GM23338 (cell line): ENCODE measurements around the gene KCTD3. TPM values are rescaled to one million over a fixed set of nuclear protein-coding genes. Genes with fewer than 3 reads are reported as not detected.

Source experiments
- ATAC-seq: fragments of 200-7000 bp; cut with Tn5 transposase; 3 replicates; pipeline ENCODE4 v1.9.1; 2020
- DNase-seq: peaks from one replicate; pipeline ENCODE4 v3.0.0-alpha.2; 2015; ENCODE audit warnings: low spot score
- H2AFZ ChIP-seq: fragments of 200-600 bp; sonication (generic); 2 replicates; pipeline ENCODE4 v1.8.0; 2016; ENCODE audit warnings: antibody characterized with exemption, mild to moderate bottlenecking, moderate library complexity
- H3F3A ChIP-seq: fragments of 200-600 bp; sonication (generic); replicated peaks from 2 replicates; pipeline ENCODE4 v1.8.0; 2017; ENCODE audit warnings: antibody characterized with exemption, mixed run types, low read depth
- H3K27ac ChIP-seq: fragments of 200-600 bp; sonication (generic); 2 replicates; pipeline ENCODE4 v1.6.1; 2016; ENCODE audit warnings: low read depth
- H3K27me3 ChIP-seq: fragments of 200-600 bp; sonication (generic); 2 replicates; pipeline ENCODE4 v1.8.0; 2016; ENCODE audit warnings: mild to moderate bottlenecking, mixed run types, moderate library complexity; ENCODE audit not compliant: insufficient read depth
- H3K36me3 ChIP-seq: fragments of 200-600 bp; sonication (generic); 2 replicates; pipeline ENCODE4 v1.8.0; 2016; ENCODE audit warnings: mild to moderate bottlenecking; ENCODE audit not compliant: insufficient read depth
- H3K4me1 ChIP-seq: fragments of 200-600 bp; sonication (generic); 2 replicates; pipeline ENCODE4 v1.8.0; 2016; ENCODE audit warnings: mild to moderate bottlenecking, moderate library complexity; ENCODE audit not compliant: insufficient read depth
- H3K4me2 ChIP-seq: fragments of 200-600 bp; sonication (generic); 2 replicates; pipeline ENCODE4 v1.7.1; 2017; ENCODE audit warnings: mixed run types
- H3K4me3 ChIP-seq: fragments of 200-600 bp; sonication (generic); 2 replicates; pipeline ENCODE4 v1.6.1; 2016; ENCODE audit warnings: mixed run types
- H3K79me2 ChIP-seq: fragments of 200-600 bp; sonication (generic); replicated peaks from 2 replicates; pipeline ENCODE4 v1.8.0; 2017; ENCODE audit warnings: mild to moderate bottlenecking; ENCODE audit not compliant: insufficient read depth
- H3K9me2 ChIP-seq: fragments of 200-600 bp; sonication (generic); 2 replicates; pipeline ENCODE4 v1.8.0; 2017; ENCODE audit not compliant: insufficient read depth
- H4K20me1 ChIP-seq: fragments of 200-600 bp; sonication (generic); replicated peaks from 2 replicates; pipeline ENCODE4 v1.8.0; 2017; ENCODE audit warnings: mild to moderate bottlenecking; ENCODE audit not compliant: insufficient read depth
- H3K27ac Mint-ChIP-seq: 2 replicates; pipeline ENCODE4 v1.8.0; 2020; ENCODE audit warnings: inconsistent platforms, mild to moderate bottlenecking, moderate library complexity, mixed read lengths
- H3K27me3 Mint-ChIP-seq: 3 replicates; pipeline ENCODE4 v1.8.0; 2022; ENCODE audit warnings: low read depth, mild to moderate bottlenecking, moderate library complexity, mixed read lengths, inconsistent platforms; ENCODE audit not compliant: insufficient read depth, poor library complexity
- H3K36me3 Mint-ChIP-seq: 3 replicates; pipeline ENCODE4 v1.8.0; 2021; ENCODE audit warnings: low read depth, mild to moderate bottlenecking, inconsistent platforms, moderate library complexity, mixed read lengths
- H3K4me1 Mint-ChIP-seq: 3 replicates; pipeline ENCODE4 v1.8.0; 2020; ENCODE audit warnings: mild to moderate bottlenecking, inconsistent platforms, mixed read lengths
- H3K4me3 Mint-ChIP-seq: 3 replicates; pipeline ENCODE4 v1.8.0; 2021; ENCODE audit warnings: moderate library complexity, mild to moderate bottlenecking, inconsistent platforms, mixed read lengths
- H3K9me3 Mint-ChIP-seq: 3 replicates; pipeline ENCODE4 v1.8.0; 2020; ENCODE audit warnings: moderate library complexity, mild to moderate bottlenecking, inconsistent platforms, mixed read lengths
- CREB1 ChIP-seq: fragments of 250-450 bp; sonication (Bioruptor Pico); IDR thresholded peaks from 2 replicates; pipeline ENCODE4 v1.5.0; 2020; ENCODE audit warnings: low read depth, mild to moderate bottlenecking, moderate library complexity
- CTCF ChIP-seq, 2 experiments: fragments of 200-600 bp in 1 of 2; sonication (generic) in 1 of 2; conservative IDR thresholded peaks; 2 replicates each; pipeline versions ENCODE4 v1.5.1 to v1.6.1; 2016 to 2017; ENCODE audit warnings: antibody characterized with exemption in 2 of 2, low read depth in 2 of 2, mild to moderate bottlenecking in 2 of 2, moderate library complexity in 1 of 2
- EZH2phosphoT487 ChIP-seq: fragments of 200-600 bp; sonication (generic); IDR thresholded peaks from one replicate; pipeline ENCODE4 v1.8.1; 2018; ENCODE audit warnings: antibody characterized with exemption; ENCODE audit not compliant: unreplicated experiment
- JUNB ChIP-seq: IDR thresholded peaks from one replicate; pipeline ENCODE4 v1.6.1; 2016; ENCODE audit warnings: antibody characterized with exemption; ENCODE audit not compliant: unreplicated experiment
- NANOG ChIP-seq: IDR thresholded peaks from 2 replicates; pipeline ENCODE4 v1.6.1; 2016; ENCODE audit warnings: antibody characterized with exemption, borderline replicate concordance
- POLR2AphosphoS5 ChIP-seq: IDR thresholded peaks from 2 replicates; pipeline ENCODE4 v1.6.1; 2016; ENCODE audit warnings: antibody characterized with exemption, low read depth
- ZNF114 ChIP-seq: fragments of 250-450 bp; sonication (Bioruptor Pico); IDR thresholded peaks from 2 replicates; pipeline ENCODE4 v1.5.0; 2020; ENCODE audit warnings: mild to moderate bottlenecking, moderate library complexity
- ZNF331 ChIP-seq: fragments of 250-450 bp; sonication (Bioruptor Pico); IDR thresholded peaks from 2 replicates; pipeline ENCODE4 v1.5.0; 2020; ENCODE audit warnings: low read depth, mild to moderate bottlenecking, moderate library complexity
- polyA plus RNA-seq: library from polyadenylated mRNA; unstranded; fragments of >200 nt; fragmentation: Nextera tagmentation; extraction: Ambion mirVana; gene quantifications from 2 replicates; pipeline ENCODE4 v1.2.1, GENCODE V29; 2016
- total RNA-seq: library from RNA; depleted of rRNA; stranded (reverse); fragments of >200 nt; shearing (Covaris generic); gene quantifications from 2 replicates; pipeline ENCODE4 v1.2.3, GENCODE V29; 2014
- TF ChIP-seq, protein P1 (sequence below): fragments of 250-450 bp; sonication (Bioruptor Pico); IDR thresholded peaks from 2 replicates; pipeline ENCODE4 v1.5.0; 2020; ENCODE audit warnings: mild to moderate bottlenecking, moderate library complexity
- TF ChIP-seq, protein P2 (sequence below): IDR thresholded peaks from 2 replicates; pipeline ENCODE4 v1.6.1; 2016; ENCODE audit warnings: antibody characterized with exemption
- TF ChIP-seq, protein P3 (sequence below): IDR thresholded peaks from one replicate; pipeline ENCODE4 v1.6.1; 2018; ENCODE audit warnings: antibody characterized with exemption; ENCODE audit not compliant: unreplicated experiment

KCTD3 gene
- total and polyA plus RNA-seq, 2 experiments from 2014 or later = 29.4 to 60.3 TPM

- no peak overlapping the region for H2AFZ ChIP-seq
- H3K9me2 ChIP-seq = no peaks in the 10 kb centered on the region
- no peaks in the 10 kb centered on the region for H3K36me3 ChIP-seq
- no peaks in the 10 kb centered on the region for H3F3A ChIP-seq
- H3K27ac ChIP-seq = no peak overlapping the region
- no peaks in the 10 kb centered on the region for H3K27me3 ChIP-seq
- no peak overlapping the region for H3K4me2 ChIP-seq
- no peak for ATAC-seq
- TF ChIP-seq JUNB (no peak), EZH2phosphoT487 (no peak), NANOG (no peak), CTCF (conservative IDR thresholded peaks at IDR 0.05; ENCODE audit: low read depth in 2 of 2) (no peak), ZNF114 (CRISPR knock-in tag) (no peak), CREB1 (no peak), ZNF331 (CRISPR knock-in tag) (no peak), POLR2AphosphoS5 (no peak)
- TF ChIP-seq, protein P1, sequence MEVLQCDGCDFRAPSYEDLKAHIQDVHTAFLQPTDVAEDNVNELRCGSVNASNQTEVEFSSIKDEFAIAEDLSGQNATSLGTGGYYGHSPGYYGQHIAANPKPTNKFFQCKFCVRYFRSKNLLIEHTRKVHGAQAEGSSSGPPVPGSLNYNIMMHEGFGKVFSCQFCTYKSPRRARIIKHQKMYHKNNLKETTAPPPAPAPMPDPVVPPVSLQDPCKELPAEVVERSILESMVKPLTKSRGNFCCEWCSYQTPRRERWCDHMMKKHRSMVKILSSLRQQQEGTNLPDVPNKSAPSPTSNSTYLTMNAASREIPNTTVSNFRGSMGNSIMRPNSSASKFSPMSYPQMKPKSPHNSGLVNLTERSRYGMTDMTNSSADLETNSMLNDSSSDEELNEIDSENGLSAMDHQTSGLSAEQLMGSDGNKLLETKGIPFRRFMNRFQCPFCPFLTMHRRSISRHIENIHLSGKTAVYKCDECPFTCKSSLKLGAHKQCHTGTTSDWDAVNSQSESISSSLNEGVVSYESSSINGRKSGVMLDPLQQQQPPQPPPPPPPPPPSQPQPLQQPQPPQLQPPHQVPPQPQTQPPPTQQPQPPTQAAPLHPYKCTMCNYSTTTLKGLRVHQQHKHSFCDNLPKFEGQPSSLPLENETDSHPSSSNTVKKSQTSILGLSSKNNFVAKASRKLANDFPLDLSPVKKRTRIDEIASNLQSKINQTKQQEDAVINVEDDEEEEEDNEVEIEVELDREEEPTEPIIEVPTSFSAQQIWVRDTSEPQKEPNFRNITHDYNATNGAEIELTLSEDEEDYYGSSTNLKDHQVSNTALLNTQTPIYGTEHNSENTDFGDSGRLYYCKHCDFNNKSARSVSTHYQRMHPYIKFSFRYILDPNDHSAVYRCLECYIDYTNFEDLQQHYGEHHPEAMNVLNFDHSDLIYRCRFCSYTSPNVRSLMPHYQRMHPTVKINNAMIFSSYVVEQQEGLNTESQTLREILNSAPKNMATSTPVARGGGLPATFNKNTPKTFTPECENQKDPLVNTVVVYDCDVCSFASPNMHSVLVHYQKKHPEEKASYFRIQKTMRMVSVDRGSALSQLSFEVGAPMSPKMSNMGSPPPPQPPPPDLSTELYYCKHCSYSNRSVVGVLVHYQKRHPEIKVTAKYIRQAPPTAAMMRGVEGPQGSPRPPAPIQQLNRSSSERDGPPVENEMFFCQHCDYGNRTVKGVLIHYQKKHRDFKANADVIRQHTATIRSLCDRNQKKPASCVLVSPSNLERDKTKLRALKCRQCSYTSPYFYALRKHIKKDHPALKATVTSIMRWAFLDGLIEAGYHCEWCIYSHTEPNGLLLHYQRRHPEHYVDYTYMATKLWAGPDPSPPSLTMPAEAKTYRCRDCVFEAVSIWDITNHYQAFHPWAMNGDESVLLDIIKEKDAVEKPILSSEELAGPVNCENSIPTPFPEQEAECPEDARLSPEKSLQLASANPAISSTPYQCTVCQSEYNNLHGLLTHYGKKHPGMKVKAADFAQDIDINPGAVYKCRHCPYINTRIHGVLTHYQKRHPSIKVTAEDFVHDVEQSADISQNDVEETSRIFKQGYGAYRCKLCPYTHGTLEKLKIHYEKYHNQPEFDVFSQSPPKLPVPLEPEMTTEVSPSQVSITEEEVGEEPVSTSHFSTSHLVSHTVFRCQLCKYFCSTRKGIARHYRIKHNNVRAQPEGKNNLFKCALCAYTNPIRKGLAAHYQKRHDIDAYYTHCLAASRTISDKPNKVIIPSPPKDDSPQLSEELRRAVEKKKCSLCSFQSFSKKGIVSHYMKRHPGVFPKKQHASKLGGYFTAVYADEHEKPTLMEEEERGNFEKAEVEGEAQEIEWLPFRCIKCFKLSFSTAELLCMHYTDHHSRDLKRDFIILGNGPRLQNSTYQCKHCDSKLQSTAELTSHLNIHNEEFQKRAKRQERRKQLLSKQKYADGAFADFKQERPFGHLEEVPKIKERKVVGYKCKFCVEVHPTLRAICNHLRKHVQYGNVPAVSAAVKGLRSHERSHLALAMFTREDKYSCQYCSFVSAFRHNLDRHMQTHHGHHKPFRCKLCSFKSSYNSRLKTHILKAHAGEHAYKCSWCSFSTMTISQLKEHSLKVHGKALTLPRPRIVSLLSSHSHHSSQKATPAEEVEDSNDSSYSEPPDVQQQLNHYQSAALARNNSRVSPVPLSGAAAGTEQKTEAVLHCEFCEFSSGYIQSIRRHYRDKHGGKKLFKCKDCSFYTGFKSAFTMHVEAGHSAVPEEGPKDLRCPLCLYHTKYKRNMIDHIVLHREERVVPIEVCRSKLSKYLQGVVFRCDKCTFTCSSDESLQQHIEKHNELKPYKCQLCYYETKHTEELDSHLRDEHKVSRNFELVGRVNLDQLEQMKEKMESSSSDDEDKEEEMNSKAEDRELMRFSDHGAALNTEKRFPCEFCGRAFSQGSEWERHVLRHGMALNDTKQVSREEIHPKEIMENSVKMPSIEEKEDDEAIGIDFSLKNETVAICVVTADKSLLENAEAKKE (CRISPR knock-in tag) = no peak
- TF ChIP-seq, protein P2, sequence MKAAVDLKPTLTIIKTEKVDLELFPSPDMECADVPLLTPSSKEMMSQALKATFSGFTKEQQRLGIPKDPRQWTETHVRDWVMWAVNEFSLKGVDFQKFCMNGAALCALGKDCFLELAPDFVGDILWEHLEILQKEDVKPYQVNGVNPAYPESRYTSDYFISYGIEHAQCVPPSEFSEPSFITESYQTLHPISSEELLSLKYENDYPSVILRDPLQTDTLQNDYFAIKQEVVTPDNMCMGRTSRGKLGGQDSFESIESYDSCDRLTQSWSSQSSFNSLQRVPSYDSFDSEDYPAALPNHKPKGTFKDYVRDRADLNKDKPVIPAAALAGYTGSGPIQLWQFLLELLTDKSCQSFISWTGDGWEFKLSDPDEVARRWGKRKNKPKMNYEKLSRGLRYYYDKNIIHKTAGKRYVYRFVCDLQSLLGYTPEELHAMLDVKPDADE = no peak
- TF ChIP-seq, protein P3, sequence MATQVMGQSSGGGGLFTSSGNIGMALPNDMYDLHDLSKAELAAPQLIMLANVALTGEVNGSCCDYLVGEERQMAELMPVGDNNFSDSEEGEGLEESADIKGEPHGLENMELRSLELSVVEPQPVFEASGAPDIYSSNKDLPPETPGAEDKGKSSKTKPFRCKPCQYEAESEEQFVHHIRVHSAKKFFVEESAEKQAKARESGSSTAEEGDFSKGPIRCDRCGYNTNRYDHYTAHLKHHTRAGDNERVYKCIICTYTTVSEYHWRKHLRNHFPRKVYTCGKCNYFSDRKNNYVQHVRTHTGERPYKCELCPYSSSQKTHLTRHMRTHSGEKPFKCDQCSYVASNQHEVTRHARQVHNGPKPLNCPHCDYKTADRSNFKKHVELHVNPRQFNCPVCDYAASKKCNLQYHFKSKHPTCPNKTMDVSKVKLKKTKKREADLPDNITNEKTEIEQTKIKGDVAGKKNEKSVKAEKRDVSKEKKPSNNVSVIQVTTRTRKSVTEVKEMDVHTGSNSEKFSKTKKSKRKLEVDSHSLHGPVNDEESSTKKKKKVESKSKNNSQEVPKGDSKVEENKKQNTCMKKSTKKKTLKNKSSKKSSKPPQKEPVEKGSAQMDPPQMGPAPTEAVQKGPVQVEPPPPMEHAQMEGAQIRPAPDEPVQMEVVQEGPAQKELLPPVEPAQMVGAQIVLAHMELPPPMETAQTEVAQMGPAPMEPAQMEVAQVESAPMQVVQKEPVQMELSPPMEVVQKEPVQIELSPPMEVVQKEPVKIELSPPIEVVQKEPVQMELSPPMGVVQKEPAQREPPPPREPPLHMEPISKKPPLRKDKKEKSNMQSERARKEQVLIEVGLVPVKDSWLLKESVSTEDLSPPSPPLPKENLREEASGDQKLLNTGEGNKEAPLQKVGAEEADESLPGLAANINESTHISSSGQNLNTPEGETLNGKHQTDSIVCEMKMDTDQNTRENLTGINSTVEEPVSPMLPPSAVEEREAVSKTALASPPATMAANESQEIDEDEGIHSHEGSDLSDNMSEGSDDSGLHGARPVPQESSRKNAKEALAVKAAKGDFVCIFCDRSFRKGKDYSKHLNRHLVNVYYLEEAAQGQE = no peak
- H4K20me1 ChIP-seq = no peaks in the 10 kb centered on the region
- Mint-ChIP-seq H3K4me1 (no peaks in the 10 kb centered on the region), H3K36me3 (no peaks in the 10 kb centered on the region), H3K27me3 (no peaks in the 10 kb centered on the region), H3K4me3 (no peak overlapping the region), H3K9me3 (no peaks in the 10 kb centered on the region), H3K27ac (no peak overlapping the region)
- H3K4me1 ChIP-seq = no peaks in the 10 kb centered on the region
- DNase-seq = no peak
- H3K79me2 ChIP-seq = no peaks in the 10 kb centered on the region
- H3K4me3 ChIP-seq = no peak overlapping the region
Measured at GRCh38 chr1:215555531-215555930, 11.6 kb upstream of the KCTD3 start.
